WTC11 (cell line): ENCODE results near the gene EI24. TPM values are rescaled to one million over a fixed set of nuclear protein-coding genes. Genes with fewer than 3 reads are reported as not detected.

Experiments
- ATAC-seq: fragments of 200-7000 bp; cut with Tn5 transposase; 2 replicates; pipeline ENCODE4 v1.10.0; 2021; ENCODE audit warnings: mild to moderate bottlenecking, moderate library complexity
- CTCF ChIA-PET: fragments of 300-600 bp; sonication (Branson Sonifier 250); formaldehyde crosslinking; loops from one replicate; lab custom pipeline; 2021; ENCODE audit warnings: antibody characterized with exemption; lab: Charles Lee
- POLR2A ChIA-PET: fragments of 350-600 bp; sonication (Branson Sonifier 250); formaldehyde crosslinking; loops from one replicate; lab custom pipeline; 2021; ENCODE audit warnings: antibody characterized with exemption; lab: Charles Lee
- DNase-seq: peaks from one replicate; pipeline ENCODE4 v3.0.0; 2021; ENCODE audit warnings: low spot score
- H3K27ac Mint-ChIP-seq: 2 replicates; pipeline ENCODE4 v1.8.0; 2021; ENCODE audit warnings: mixed read lengths
- H3K27me3 Mint-ChIP-seq: 2 replicates; pipeline ENCODE4 v1.8.0; 2021; ENCODE audit warnings: low read depth, mild to moderate bottlenecking, moderate library complexity, mixed read lengths
- H3K36me3 Mint-ChIP-seq: 2 replicates; pipeline ENCODE4 v1.8.0; 2021; ENCODE audit warnings: mixed read lengths
- H3K4me1 Mint-ChIP-seq: 2 replicates; pipeline ENCODE4 v1.8.0; 2022; ENCODE audit warnings: mixed read lengths
- H3K4me3 Mint-ChIP-seq: 2 replicates; pipeline ENCODE4 v1.8.0; 2021; ENCODE audit warnings: mild to moderate bottlenecking, moderate library complexity, mixed read lengths
- H3K9me3 Mint-ChIP-seq: 2 replicates; pipeline ENCODE4 v1.8.0; 2021; ENCODE audit warnings: mixed read lengths
- ATF6 ChIP-seq: sonication (generic); formaldehyde crosslinking; IDR thresholded peaks from 2 replicates; pipeline ENCODE4 v1.8.1; 2023; ENCODE audit warnings: mild to moderate bottlenecking, missing genetic modification reagents
- CREM ChIP-seq: sonication (generic); formaldehyde crosslinking; IDR thresholded peaks from 2 replicates; pipeline ENCODE4 v1.8.1; 2022; ENCODE audit warnings: mild to moderate bottlenecking, missing genetic modification reagents, moderate library complexity
- CTCF ChIP-seq: fragments of 200-600 bp; IDR thresholded peaks from 2 replicates; pipeline ENCODE4 v1.8.0; 2022; ENCODE audit warnings: antibody characterized with exemption
- FOXJ3 ChIP-seq: sonication (generic); formaldehyde crosslinking; IDR thresholded peaks from 2 replicates; pipeline ENCODE4 v1.9.0; 2021; ENCODE audit warnings: missing genetic modification reagents, mild to moderate bottlenecking, borderline replicate concordance
- GRHL2 ChIP-seq: fragments of 250-450 bp; sonication (Bioruptor Pico); IDR thresholded peaks from 2 replicates; pipeline ENCODE4 v1.8.0; 2022; ENCODE audit warnings: mild to moderate bottlenecking, moderate library complexity; ENCODE audit not compliant: insufficient replicate concordance, severe bottlenecking
- GTF2I ChIP-seq: fragments of 250-450 bp; sonication (Bioruptor Pico); conservative IDR thresholded peaks from 2 replicates; pipeline ENCODE4 v1.4.0; 2021; ENCODE audit warnings: mild to moderate bottlenecking
- KAT7 ChIP-seq: sonication (generic); formaldehyde crosslinking; IDR thresholded peaks from 2 replicates; pipeline ENCODE4 v1.8.1; 2023; ENCODE audit warnings: missing genetic modification reagents, mild to moderate bottlenecking, borderline replicate concordance
- MAX ChIP-seq: sonication (generic); formaldehyde crosslinking; IDR thresholded peaks from 2 replicates; pipeline ENCODE4 v1.8.0; 2022; ENCODE audit warnings: mild to moderate bottlenecking, missing genetic modification reagents
- NFE2L1 ChIP-seq: sonication (generic); formaldehyde crosslinking; IDR thresholded peaks from 2 replicates; pipeline ENCODE4 v1.8.1; 2023; ENCODE audit warnings: missing genetic modification reagents
- PRDM15 ChIP-seq: sonication (generic); formaldehyde crosslinking; IDR thresholded peaks from 2 replicates; pipeline ENCODE4 v1.8.0; 2022; ENCODE audit warnings: missing genetic modification reagents
- RELA ChIP-seq: sonication (generic); formaldehyde crosslinking; IDR thresholded peaks from 2 replicates; pipeline ENCODE4 v1.8.1; 2022; ENCODE audit warnings: missing genetic modification reagents, mild to moderate bottlenecking, borderline replicate concordance
- RORB ChIP-seq: fragments of 250-450 bp; sonication (Bioruptor Pico); IDR thresholded peaks from 2 replicates; pipeline ENCODE4 v1.9.0; 2021; ENCODE audit warnings: mild to moderate bottlenecking
- TP53 ChIP-seq: sonication (generic); formaldehyde crosslinking; IDR thresholded peaks from 2 replicates; pipeline ENCODE4 v1.8.1; 2023; ENCODE audit warnings: mild to moderate bottlenecking, missing genetic modification reagents
- ZBTB43 ChIP-seq: sonication (generic); formaldehyde crosslinking; IDR thresholded peaks from 2 replicates; pipeline ENCODE4 v1.8.1; 2023; ENCODE audit warnings: mild to moderate bottlenecking, missing genetic modification reagents
- ZNF121 ChIP-seq: sonication (generic); formaldehyde crosslinking; IDR thresholded peaks from 2 replicates; pipeline ENCODE4 v1.8.0; 2023; ENCODE audit warnings: missing genetic modification reagents
- ZNF138 ChIP-seq: sonication (generic); formaldehyde crosslinking; conservative IDR thresholded peaks from 2 replicates; pipeline ENCODE4 v1.8.1; 2022; ENCODE audit warnings: mild to moderate bottlenecking, moderate library complexity, missing genetic modification reagents
- ZNF317 ChIP-seq: sonication (generic); formaldehyde crosslinking; IDR thresholded peaks from 2 replicates; pipeline ENCODE4 v1.8.1; 2023; ENCODE audit warnings: low read depth, mild to moderate bottlenecking, moderate library complexity, missing genetic modification reagents, borderline replicate concordance
- ZNF396 ChIP-seq: fragments of 250-450 bp; sonication (Bioruptor Pico); IDR thresholded peaks from 2 replicates; pipeline ENCODE4 v1.8.0; 2021; ENCODE audit warnings: mild to moderate bottlenecking, moderate library complexity, borderline replicate concordance
- total RNA-seq: library from RNA; stranded (reverse); gene quantifications from 3 replicates; pipeline ENCODE4 v1.2.3, GENCODE V29; 2021

The EI24 gene
- total RNA-seq, 1 experiment from 2014 or later: 120 TPM

- TF ChIP-seq TP53 (CRISPR knock-in tag) (no peak), ZBTB43 (CRISPR knock-in tag) (no peak), ATF6 (no peak), KAT7 (no peak), GRHL2 (CRISPR knock-in tag) (no peak), ZNF138 (CRISPR knock-in tag) (no peak), ZNF121 (CRISPR knock-in tag) (no peak), ZNF317 (CRISPR knock-in tag) (no peak), RELA (no peak), CREM (no peak)
- Mint-ChIP-seq H3K4me1 (no peaks in the 10 kb centered on the region), H3K4me3 (no peak overlapping the region), H3K36me3 (peaks cover 42% of the 10 kb centered on the region), H3K27ac (no peak overlapping the region), H3K27me3 (peaks cover 27% of the 10 kb centered on the region), H3K9me3 (peaks cover 62% of the 10 kb centered on the region)
- no peak for DNase-seq
- ChIA-PET CTCF (no interaction called here), POLR2A (no interaction called here)
- no peak for ATAC-seq
Observed at GRCh38 chr11:125551835-125552342, 17.4 kb upstream of the EI24 start.

GRCh38 chr11:125552927-125553326 is 16.4 kb upstream of the EI24 start:
- Mint-ChIP-seq H3K27me3 (peaks cover 27% of the 10 kb centered on the region), H3K9me3 (peaks cover 57% of the 10 kb centered on the region), H3K4me3 (no peak overlapping the region), H3K4me1 (no peaks in the 10 kb centered on the region)
- ChIA-PET POLR2A (interaction anchor here (0.5 kb wide), 1 partner anchor 36 kb away, joined by 4 read pairs; no protein-coding TSS in a partner anchor), CTCF (no interaction called here)
- no peak for DNase-seq
- no peak for ATAC-seq
- TF ChIP-seq ZNF317 (CRISPR knock-in tag) (no peak), GRHL2 (CRISPR knock-in tag) (no peak), MAX (no peak), ZNF396 (CRISPR knock-in tag) (no peak), CTCF (no peak), ZBTB43 (CRISPR knock-in tag) (no peak), RORB (CRISPR knock-in tag) (no peak), GTF2I (CRISPR knock-in tag) (no peak)
- TF ChIP-seq, all 79 proteins: peak for 0
- H3K36me3 Mint-ChIP-seq: peaks cover 42% of the 10 kb centered on the region
- no peak overlapping the region for H3K27ac Mint-ChIP-seq

- DNase-seq (no peak), ATAC-seq (no peak)
- Mint-ChIP-seq H3K36me3 (peaks cover 42% of the 10 kb centered on the region), H3K9me3 (peaks cover 53% of the 10 kb centered on the region), H3K4me1 (no peaks in the 10 kb centered on the region), H3K4me3 (no peak overlapping the region), H3K27me3 (peaks cover 24% of the 10 kb centered on the region), H3K27ac (no peak overlapping the region)
- CTCF ChIA-PET: no interaction called here
- POLR2A ChIA-PET: no interaction called here
- no peak for TF ChIP-seq NFE2L1
- no peak for TF ChIP-seq PRDM15
- TF ChIP-seq FOXJ3 (CRISPR knock-in tag): no peak
- no peak for TF ChIP-seq ATF6
Observed at GRCh38 chr11:125553357-125553756, 15.9 kb upstream of the EI24 start.
